NCI-H2171 treated with DMSO at 0.1 percent for 48 hours (cell line): ENCODE data around the gene DENND6B.

Experiments
- DNase-seq: peaks from one replicate; lab custom pipeline; 2025; lab: John Stamatoyannopoulos, UW

The DENND6B gene

DNA sequence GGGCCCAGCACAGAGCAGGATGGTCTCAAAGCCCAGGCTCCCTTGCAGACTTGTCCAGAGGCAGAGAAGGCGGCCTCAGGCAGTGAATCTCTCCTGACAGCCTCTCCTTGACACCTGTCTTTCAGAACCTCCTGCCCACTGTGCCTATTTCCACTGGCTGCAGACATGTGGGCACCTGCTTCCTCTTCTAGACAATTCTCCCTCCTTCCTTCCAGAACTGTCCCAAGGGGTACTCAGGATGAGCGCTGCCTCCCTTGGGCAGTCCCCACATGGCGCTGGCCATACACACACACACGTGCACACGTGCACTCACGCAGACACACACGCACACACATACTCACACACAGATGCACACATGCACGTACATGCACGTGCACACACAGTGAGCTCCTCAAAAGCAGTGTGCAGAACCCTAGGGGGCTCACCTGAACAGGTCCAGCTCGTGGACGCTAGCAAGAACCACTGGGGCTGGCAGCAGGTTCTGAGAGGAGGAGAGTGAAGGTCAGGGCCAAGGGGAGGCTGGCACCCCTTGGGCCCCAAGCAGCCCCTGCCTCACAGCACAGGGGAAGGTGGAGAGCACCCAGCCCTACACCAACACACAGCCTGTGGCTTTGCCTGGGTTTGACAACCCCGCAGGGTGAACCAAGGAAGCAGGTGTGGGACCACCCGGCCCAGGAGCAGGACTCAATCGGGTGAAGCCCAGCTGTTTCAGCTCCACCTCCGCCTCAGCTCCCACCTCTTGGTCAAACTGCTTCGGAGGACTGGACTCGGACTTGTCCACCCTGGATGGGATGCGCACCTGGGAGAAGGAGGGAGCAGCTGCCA is 11.3 kb downstream of the DENND6B start:
- no peak for DNase-seq

DNA sequence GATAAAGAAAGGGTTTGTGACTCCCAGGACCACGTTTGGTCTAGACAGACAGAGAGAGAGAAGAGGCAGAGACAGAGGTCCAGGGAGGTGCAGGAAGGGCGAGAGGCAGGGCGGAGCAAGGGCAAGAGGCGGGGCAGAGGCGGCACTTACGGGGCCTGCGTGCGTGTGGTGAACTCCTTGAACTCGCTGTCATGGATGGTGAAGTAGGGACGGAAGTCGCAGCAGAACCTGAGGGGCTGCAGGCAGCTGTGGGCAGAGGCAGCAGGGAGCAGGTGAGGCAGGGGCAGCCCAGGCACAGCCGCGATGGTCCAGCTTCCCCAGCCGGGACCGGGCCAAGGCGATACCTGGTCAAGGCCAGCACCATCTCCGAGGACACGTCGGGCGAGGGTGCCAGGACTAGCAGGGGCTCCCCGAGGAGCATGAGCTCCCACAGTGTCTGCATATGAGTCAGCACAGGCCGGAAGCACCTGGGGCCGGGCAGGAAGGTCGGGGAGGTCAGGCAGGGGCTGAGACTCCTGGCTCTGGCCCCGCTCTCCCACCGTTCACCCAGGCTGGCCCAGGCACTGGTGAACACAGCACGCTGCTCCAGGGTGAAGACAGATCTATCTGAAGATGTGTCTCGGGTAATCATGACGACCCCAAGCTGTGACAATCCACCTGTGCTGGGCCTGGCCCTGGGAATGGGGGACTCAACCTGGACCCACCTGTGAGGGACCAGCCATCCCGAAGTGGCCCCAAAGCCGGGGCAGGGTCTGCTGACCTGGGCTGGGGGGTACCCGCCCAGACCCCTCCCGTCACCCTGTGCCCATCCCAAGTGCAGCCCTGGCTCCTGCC is 12.1 kb downstream of the DENND6B start:
- DNase-seq = no peak

DNA sequence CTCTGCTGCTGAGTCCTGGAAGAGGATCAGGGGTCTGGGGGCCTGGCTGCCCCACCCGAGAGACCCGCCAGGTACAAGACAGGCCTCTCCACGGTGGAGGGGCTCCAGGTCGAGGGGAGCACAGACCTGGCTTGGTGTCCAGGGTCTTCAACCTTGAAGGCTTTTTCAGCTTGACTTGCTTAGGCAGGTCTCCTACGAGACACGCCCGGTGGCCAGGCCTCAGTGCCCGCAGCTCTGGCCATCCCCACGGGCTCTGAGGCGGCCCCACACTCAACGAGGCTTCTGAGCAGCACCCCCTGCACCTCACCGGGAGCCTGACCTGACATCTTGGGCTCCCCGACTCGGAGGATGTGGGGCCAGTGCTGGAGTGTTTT is 12.7 kb downstream of the DENND6B start:
- no peak for DNase-seq

DNA sequence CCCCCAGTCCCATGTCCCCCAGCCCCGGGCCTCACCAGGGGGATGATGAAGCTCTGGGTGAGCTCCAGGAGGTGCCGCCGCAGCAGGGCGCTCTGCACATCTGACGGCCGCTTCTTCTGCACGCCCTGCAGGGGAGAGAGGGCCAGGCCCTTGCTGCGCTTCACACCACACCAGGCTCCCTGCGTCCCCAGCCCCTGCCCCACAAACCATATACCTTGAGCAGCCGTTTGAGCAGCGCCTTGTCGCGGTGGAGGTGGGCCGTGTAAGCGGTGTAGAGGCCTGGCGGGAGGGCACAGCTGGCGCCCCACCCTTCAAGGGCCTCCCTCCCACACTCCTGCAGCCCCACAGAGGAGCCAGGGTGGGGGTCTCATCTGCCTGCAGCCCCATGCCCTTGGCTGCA is 13.2 kb downstream of the DENND6B start:
- no peak for DNase-seq

DNA sequence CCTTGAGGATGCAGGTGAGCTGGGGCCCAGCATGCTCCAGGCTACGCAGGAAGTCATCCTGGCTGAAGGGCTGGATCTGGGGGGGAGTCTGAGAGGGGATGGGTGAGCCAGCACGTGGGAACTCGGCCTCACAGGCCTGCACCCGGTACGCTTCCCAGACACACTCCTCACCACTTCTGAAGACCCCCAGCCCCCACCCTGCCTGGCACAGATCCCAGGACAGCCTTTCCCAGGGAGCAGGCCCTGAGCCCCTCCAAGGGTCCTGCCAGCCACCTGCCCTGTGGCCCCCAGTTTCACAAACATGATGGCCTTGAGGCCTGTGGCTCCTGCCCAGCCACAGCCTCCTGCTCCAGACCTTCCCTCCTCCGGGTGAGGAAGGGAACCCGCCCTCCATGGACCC is 13.8 kb downstream of the DENND6B start:
- DNase-seq = no peak

DNA sequence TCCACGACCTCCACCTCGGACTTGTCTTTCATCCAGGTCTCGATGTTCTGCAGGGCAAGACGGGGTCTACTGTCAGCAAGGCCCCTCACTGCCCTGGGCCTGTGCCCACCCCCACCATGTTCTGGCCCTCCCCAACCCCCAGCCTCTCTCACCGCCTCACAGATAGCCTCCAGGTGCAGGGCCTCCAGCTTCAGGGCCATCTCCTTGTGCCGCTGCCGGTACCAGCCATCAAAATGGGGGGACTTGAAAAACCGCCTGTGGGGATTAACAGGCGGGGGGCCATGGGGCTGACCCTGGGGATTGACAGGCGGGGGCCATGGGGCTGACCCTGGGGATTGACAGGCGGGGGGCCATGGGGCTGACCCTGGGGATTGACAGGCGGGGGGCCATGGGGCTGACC is 14.4 kb downstream of the DENND6B start:
- DNase-seq = no peak

DNA sequence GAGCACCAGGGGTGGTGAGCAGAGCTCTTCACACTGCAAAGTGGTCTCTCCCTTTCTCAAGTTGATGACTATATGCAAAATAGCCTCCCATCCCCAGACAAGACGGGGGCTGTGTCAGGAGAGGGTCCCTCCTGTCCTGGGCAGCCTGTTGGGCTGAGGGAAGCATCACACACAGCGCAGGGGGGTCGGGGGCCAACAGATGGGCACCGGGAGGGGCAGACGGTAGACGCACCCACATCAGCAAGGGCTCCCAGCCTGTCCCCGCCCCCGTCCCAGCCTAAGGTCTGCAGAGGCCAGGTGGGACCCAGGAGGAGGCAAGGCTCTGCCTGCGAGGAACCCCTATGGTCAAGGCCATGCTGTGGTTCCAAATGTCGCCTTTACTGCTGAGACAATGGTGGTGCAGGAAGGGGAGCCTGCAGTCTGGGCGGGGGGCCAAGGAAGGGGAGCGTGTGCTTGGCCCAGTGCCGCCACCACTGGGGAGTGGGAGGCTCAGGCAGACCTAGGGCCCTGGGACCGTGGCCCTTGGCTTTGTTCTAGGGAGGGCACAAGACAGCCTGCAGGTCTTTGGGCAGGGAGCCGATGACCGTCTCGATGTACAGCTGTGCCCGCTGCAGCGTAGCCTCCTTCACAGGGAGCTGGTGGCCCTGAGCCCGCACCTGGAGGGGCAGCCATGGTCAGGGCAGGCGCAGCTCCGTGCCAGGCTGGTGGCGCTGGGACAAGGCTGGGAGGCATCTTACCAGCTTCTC is 15.0 kb downstream of the DENND6B start:
- DNase-seq = no peak

DNA sequence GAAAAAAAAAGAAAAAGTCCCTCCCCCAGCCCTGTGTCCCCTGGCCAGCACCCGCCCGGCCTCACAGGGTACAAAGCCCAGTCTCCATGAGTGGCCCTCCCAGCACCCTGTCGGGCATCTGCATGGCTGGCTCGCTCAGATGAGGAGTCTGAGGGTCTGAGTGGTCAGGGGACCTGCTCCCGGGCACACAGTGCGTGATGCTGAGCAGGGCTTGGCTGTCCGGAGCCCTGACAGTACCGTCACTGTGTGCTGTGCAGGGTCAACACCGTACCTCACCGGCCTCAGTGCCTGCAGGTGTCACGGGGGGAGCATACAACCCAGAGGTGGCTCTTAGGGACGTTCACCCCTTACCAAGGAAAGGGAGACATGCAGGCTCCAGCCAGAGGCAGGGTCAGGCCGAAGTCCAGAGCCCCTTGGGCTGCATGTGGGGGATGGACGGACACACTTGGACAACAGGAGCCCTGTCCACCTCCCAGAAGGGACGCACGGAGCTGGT is 15.8 kb downstream of the DENND6B start:
- DNase-seq = no peak

DNA sequence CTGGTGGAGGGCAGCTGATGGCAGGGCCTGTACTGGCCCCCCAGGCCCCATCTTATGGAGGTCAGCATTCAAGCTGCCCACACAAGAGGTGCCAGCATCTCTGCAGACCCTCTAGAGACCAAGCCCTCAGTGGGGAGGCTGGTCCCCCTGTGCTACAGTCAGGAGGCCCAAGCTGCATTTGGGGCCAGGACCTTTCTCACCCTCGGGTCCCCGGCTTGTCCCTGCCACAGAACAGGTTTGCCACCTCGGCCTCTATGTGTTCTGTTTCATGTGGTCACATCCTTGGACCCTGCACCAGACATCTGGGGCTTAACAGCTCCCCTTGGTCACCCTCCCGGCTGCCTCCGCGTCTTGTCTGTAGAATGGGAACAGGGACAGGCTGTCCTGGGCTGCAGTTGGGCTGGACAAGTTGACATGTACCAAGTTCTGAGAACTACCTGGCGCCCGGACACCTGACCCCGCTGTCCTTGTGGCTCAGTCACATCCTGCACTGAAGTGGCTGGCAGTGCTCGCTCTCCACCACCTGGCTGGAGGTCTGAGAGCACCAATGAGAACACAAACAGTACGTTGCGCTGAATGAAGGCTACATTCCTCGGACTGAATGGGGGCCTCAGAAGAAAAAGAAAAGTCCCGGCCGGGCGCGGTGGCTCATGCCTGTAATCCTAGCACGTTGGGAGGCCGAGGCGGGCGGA is 16.6 kb downstream of the DENND6B start:
- no peak for DNase-seq

DNA sequence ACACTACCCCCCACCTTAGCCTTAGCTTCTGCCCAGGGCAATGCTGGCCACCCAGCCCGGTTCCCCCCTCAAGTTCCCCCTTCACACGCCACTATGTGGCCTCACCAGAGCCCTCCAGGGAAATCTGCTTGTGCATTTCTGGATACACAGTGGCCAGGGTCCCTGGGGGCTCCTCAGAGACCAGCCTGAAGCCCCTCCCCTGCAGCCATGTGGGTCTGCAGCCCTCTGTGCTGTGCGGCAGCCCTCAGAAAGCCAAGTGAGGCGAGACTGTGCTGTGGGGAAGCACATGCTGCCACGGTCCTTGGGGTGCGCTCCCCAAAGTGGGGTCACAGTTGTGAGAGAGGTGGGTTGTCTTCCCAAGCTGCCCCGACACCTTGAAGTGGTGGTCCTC is 17.2 kb downstream of the DENND6B start:
- no peak for DNase-seq

DNA sequence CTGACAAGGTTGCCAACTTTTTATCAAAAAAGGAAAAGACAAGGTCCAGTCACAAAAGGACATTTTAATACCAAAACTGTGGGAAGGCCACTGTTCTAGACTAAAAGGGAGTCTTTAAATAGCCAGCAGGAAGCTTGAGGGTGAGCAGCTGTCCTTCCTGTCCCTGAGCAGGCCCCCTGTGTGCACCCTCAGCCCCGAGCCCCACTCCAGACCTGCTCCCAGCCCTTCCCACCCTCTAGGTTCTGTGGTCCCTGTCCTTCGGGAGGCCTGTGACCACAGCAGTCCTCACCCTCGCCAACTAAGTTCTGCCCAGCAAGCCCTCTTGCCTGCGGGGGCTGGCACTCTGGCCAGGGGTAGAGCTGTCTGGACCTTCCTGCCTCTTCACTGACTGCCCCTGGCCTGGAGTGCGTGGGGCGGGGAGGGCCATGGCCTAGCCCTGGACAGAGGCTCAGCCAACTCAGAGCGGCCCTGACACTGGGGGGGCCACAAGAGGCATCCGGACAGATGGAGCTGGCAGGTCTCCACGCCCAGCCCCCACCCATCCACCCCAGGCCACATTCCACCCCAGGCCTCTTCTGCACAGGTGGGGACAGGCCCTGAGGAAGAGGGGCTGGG is 17.7 kb downstream of the DENND6B start:
- DNase-seq = no peak

DNA sequence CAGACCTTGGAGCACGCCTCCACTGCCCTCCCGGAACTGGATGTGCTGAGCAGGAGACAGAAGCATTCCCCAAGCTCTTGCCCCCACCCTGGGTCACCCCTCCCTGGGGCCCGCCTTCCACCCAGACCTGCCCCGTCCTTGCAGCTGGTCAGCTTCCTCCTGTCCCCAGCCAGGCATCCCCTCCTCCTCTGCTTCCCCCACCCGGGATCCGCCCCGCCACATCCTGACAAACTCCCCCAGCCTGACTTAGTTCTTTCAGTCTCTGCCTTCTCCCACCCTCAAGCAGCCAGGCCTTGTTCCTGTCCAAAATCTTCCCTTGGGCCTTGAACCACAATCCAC is 18.2 kb downstream of the DENND6B start:
- no peak for DNase-seq

DNA sequence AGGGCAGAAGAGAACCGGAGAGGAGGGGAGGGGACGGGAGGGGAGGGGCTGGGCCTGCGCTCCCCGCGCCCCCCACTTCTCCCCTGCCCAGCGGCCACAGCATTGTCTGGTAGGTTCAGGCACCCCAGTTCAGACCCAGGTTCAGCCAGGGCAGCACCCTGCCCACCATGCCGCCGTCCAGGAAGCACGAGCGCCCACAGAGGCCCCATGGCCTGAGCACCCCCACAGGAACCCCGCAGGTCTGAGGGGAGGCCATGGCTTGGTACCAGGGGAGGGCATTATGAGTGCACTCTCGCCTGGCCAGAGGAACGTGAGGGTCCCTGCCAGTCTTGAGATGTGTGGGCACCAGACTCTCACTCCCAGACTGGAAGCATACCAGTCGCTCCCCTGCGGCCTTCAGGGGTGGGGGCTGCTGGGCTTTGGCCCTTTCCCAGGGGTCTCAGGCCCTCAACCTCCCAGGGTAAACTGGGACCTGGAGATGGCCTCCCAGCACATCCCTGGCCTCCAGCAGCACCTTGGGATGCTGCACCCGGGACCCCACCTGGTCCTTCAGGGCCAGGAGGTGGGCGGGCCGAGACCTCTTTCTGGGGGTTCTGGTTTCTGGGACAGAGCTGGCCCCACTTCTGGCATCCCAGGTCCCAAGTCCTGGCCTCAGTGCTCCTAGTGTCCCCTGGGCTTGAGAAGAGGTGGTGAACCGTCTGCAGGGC is 18.8 kb downstream of the DENND6B start:
- DNase-seq = no peak

DNA sequence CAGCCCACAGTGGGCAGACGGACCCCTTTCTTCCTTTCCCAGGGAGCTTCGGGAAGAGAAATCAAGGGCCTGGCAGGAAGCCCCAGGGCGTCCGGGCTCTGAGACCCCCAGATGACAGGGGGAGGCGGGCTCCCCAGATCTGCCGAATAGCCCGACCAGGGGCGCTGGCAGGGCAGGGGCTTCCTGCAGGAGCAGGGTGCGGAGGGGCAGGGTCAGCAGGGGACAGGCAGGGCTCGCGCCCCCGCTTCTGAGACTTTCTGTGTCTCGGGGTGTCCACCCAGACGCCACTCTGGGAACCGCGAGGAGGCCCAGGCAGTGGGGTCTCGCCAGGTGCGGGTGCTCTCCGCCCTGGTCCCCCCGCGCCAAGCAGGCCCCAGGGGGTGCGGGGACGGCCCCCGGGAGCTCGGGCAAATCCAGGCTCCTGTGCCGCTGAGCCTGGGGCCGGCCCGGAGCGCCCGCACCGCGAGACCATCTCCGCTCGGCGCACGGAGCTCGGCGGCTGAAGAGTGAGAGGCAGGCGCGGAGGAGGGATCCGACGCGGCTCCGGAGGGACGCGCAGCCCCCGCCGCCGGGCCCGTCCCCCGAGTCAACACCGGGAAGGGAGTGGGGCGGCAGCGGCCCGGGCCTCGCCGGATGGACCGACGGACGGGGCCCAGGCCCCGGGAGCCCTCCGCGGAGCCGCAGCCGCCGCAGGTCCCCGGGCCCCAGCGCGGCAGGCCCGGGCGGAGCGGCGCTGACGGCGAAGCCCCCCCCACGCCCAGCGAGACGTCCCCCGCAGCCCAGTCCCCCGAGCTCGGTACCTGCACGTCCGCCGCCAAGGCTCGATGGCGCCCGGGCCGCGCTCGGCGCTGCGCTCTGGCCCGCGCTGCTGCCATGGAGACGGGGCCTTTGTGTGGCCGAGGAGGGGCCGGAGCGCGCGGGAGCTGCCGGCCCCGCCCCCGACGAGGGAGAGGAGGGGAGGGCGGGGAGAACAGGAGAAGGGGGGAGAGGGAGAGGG is 19.8 kb downstream of the DENND6B start, which contains the start of gene PLXNB2:
TSS of gene PLXNB2 (minus strand) at position 894 of the 997 bp plus-strand sequence. CDS start 17,062 bp downstream, outside the sequence.
- peak; percentile 74 for DNase-seq

DNA sequence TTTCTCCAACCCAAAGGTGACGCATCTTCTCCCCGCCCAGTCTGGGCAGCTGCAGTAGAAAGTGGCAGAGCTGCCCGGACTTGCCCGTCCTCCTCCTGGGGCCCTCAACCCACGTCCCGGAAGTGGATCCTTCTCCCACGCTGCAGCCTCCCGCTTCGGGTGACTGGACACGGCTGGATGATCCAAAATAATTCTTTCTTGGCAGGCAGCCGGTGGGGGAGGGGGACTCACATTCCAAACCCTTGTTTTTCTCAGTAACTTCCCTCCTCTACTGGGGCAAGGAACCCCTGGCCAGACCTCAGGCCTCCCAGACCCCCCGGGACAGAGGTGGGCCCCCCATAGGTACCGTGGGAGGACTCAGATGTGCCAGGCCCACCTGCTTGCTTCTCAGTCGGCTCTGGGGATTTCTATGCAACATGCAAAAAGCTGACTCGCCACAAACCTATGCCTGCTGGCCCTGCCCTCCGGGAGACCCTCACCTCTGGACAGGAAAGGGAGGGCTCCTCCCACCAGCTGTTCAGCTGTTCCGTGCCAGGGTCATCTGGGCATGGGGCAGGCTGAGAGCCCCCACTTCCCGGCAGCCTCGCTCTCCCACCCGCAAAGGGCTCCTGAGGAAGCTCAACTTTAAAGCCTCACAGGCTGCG is 20.8 kb downstream of the DENND6B start:
- peak; percentile 75 for DNase-seq

DNA sequence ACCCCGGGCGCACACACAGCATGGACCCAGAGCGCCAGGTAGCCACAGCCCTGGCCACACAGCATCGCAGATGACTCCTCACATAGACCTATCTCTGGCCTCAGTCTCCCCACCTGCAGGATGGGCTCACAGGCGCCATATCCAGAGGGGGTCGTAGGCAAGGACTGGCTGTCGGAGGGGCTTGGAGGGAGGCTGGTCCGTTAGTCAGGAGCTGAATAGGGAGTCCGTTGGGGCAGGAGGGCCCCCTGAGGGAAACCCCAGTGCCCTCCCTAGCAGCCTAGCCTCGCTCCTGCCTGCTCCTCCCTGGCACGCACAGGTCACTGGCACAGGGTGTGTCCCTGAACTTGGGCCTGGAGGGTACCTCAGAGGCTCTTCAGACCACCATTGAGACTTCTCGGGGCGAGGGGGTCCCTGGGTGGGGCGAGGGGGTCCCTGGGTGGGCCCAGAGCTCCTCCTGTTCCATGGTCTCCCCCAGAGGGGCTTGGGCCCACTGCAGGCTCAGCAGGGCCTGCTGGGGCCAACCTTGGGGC is 21.4 kb downstream of the DENND6B start:
- no peak for DNase-seq

DNA sequence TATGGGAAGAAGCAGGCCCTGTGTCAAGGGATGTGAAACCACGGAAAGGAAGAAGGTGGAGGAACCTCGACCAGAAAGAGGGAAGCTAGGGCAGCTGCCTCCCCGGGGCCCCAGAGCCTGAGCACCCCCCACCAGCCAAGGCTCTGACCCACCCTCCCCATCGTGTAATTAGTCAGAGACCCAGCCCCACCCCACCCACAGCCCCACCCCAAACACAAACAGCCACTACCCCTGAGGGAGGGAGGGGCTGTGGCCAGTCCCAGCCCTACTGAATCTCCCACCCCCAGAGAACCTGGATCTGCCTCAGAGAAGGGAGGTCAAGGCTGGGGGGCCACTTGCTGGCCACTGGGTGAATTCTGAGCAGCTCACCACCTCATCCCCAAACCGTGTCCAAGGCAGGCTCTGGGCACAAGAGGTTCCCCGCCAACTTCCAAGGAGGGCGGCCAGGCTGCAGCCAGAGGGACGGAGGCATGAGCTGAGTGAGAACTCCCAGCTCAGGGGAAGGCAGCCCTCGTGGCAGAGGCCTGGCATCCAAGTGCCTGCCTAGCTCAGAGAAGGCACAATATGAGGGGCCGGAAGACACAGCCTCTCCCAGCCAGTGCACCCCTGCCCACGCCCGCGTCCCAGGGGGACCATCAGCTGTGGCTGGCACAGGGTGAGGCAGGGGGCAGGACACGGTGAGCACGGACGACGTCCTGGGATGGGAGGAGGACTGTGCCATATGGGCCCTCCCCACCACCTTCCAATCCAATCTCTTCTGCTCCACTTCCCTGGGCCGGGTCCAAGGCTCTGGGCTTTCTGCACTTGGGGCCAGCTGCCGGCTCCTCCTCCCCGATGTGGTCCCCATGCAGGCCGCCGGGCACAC is 22.1 kb downstream of the DENND6B start:
- peak; percentile 86 for DNase-seq
